H9 (cell line): ENCODE results near the gene VPS18. TPM values are rescaled to one million over a fixed set of nuclear protein-coding genes. Genes with fewer than 3 reads are reported as not detected.

Experiments
- DNase-seq: peaks from one replicate; pipeline ENCODE4 v3.0.0-alpha.2; 2017
- H2AFZ ChIP-seq: one replicate; pipeline ENCODE4 v1.6.1; 2013; ENCODE audit warnings: mild to moderate bottlenecking, low read length, control low read depth, moderate library complexity
- H2AK5ac ChIP-seq: 2 replicates; pipeline ENCODE4 v1.6.1; 2013; ENCODE audit warnings: low read length, control low read depth, mixed read lengths; ENCODE audit not compliant: insufficient read length
- H2BK120ac ChIP-seq: one replicate; pipeline ENCODE4 v1.6.1; 2013; ENCODE audit warnings: low read depth, mild to moderate bottlenecking, low read length, control low read depth, inconsistent platforms; ENCODE audit not compliant: poor library complexity, severe bottlenecking
- H2BK12ac ChIP-seq: 2 replicates; pipeline ENCODE4 v1.6.1; 2013; ENCODE audit warnings: low read length, control low read depth, mixed read lengths, low read depth; ENCODE audit not compliant: insufficient read length
- H2BK15ac ChIP-seq: 2 replicates; pipeline ENCODE4 v1.6.1; 2013; ENCODE audit warnings: low read depth, low read length, control low read depth
- H2BK20ac ChIP-seq: one replicate; pipeline ENCODE4 v1.6.1; 2013; ENCODE audit warnings: low read depth, mild to moderate bottlenecking, low read length, control low read depth, inconsistent platforms; ENCODE audit not compliant: poor library complexity, severe bottlenecking
- H2BK5ac ChIP-seq: 2 replicates; pipeline ENCODE4 v1.6.1; 2013; ENCODE audit warnings: low read length, control low read depth, mixed read lengths; ENCODE audit not compliant: insufficient read length
- H3K14ac ChIP-seq: 2 replicates; pipeline ENCODE4 v1.6.1; 2013; ENCODE audit warnings: low read length, control low read depth; ENCODE audit not compliant: insufficient read depth
- H3K18ac ChIP-seq: 2 replicates; pipeline ENCODE4 v1.6.1; 2013; ENCODE audit warnings: low read depth, mild to moderate bottlenecking, mixed read lengths, low read length, control low read depth; ENCODE audit not compliant: insufficient read length
- H3K23ac ChIP-seq: 2 replicates; pipeline ENCODE4 v1.6.1; 2013; ENCODE audit warnings: low read length, control low read depth, mixed read lengths, low read depth; ENCODE audit not compliant: insufficient read length
- H3K23me2 ChIP-seq: 2 replicates; pipeline ENCODE4 v1.6.1; 2013; ENCODE audit warnings: low read depth, mild to moderate bottlenecking, mixed read lengths, low read length, control low read depth; ENCODE audit not compliant: insufficient read length, poor library complexity, severe bottlenecking
- H3K27ac ChIP-seq: 2 replicates; pipeline ENCODE4 v1.5.1; 2013; ENCODE audit warnings: low read length, control low read depth, mixed read lengths, low read depth; ENCODE audit not compliant: insufficient read length
- H3K27me3 ChIP-seq: 2 replicates; pipeline ENCODE4 v1.6.1; 2013; ENCODE audit warnings: low read length, control low read depth, inconsistent platforms; ENCODE audit not compliant: insufficient read depth
- H3K4ac ChIP-seq: 2 replicates; pipeline ENCODE4 v1.6.1; 2013; ENCODE audit warnings: low read depth, mild to moderate bottlenecking, control low read depth, inconsistent platforms, low read length, moderate library complexity
- H3K4me1 ChIP-seq: 2 replicates; pipeline ENCODE4 v1.6.1; 2013; ENCODE audit warnings: low read length, control low read depth, inconsistent platforms; ENCODE audit not compliant: insufficient read depth
- H3K4me2 ChIP-seq: 2 replicates; pipeline ENCODE4 v1.6.1; 2013; ENCODE audit warnings: low read length, control low read depth, mixed read lengths; ENCODE audit not compliant: insufficient read length, insufficient read depth
- H3K56ac ChIP-seq: 2 replicates; pipeline ENCODE4 v1.6.1; 2013; ENCODE audit warnings: low read depth, mild to moderate bottlenecking, mixed read lengths, low read length, control low read depth; ENCODE audit not compliant: insufficient read length
- H3K79me1 ChIP-seq: 2 replicates; pipeline ENCODE4 v1.6.1; 2013; ENCODE audit warnings: low read depth, mild to moderate bottlenecking, moderate library complexity, low read length, control low read depth, inconsistent platforms; ENCODE audit not compliant: insufficient read depth, poor library complexity, severe bottlenecking
- H3K79me2 ChIP-seq: 2 replicates; pipeline ENCODE4 v1.6.1; 2013; ENCODE audit warnings: low read length, control low read depth, inconsistent platforms; ENCODE audit not compliant: insufficient read depth
- H3K9ac ChIP-seq: 2 replicates; pipeline ENCODE4 v1.6.1; 2013; ENCODE audit warnings: low read length, control low read depth, mixed read lengths; ENCODE audit not compliant: insufficient read length; ENCODE audit errors: extremely low read depth
- H3K9me3 ChIP-seq: one replicate; pipeline ENCODE4 v1.6.1; 2013; ENCODE audit warnings: low read depth, low read length, inconsistent platforms; ENCODE audit not compliant: control insufficient read depth
- H3T11ph ChIP-seq: one replicate; pipeline ENCODE4 v1.6.1; 2013; ENCODE audit warnings: mild to moderate bottlenecking, low read length, control low read depth, inconsistent platforms
- H4K20me1 ChIP-seq: one replicate; pipeline ENCODE4 v1.6.1; 2013; ENCODE audit not compliant: control insufficient read depth, insufficient read length, insufficient read depth
- H4K5ac ChIP-seq: 2 replicates; pipeline ENCODE4 v1.6.1; 2013; ENCODE audit warnings: low read depth, mild to moderate bottlenecking, mixed read lengths, low read length, control low read depth; ENCODE audit not compliant: insufficient read length
- H4K8ac ChIP-seq: replicated peaks from 2 replicates; pipeline ENCODE4 v1.6.1; 2013; ENCODE audit warnings: low read length, control low read depth, mixed read lengths, low read depth; ENCODE audit not compliant: insufficient read length
- H4K91ac ChIP-seq: 2 replicates; pipeline ENCODE4 v1.6.1; 2013; ENCODE audit warnings: low read depth, mild to moderate bottlenecking, moderate library complexity, mixed read lengths, low read length, control low read depth; ENCODE audit not compliant: insufficient read length
- H3K27ac Mint-ChIP-seq, 3 experiments: 2 replicates in 2 of 3; 3 replicates in 1 of 3; pipeline ENCODE4 v1.8.0; 2020 to 2021; ENCODE audit warnings: mixed read lengths in 3 of 3, mild to moderate bottlenecking in 1 of 3, moderate library complexity in 1 of 3
- H3K27me3 Mint-ChIP-seq: 2 replicates; pipeline ENCODE4 v1.8.0; 2021; ENCODE audit warnings: low read depth, mild to moderate bottlenecking, moderate library complexity, mixed read lengths
- H3K36me3 Mint-ChIP-seq, 3 experiments: 2 replicates in 2 of 3; 3 replicates in 1 of 3; pipeline ENCODE4 v1.8.0; 2020 to 2021; ENCODE audit warnings: low read depth in 3 of 3, mixed read lengths in 3 of 3; ENCODE audit not compliant: insufficient read depth in 1 of 3
- H3K4me1 Mint-ChIP-seq, 2 experiments: 2 replicates each; pipeline ENCODE4 v1.8.0; 2020; ENCODE audit warnings: mixed read lengths in 2 of 2
- H3K4me3 Mint-ChIP-seq, 2 experiments: 2 replicates in 1 of 2; 3 replicates in 1 of 2; pipeline ENCODE4 v1.8.0; 2020 to 2021; ENCODE audit warnings: mild to moderate bottlenecking in 2 of 2, mixed read lengths in 2 of 2, moderate library complexity in 1 of 2
- H3K9me3 Mint-ChIP-seq, 2 experiments: 2 replicates in 1 of 2; 3 replicates in 1 of 2; pipeline ENCODE4 v1.8.0; 2020; ENCODE audit warnings: mild to moderate bottlenecking in 2 of 2, mixed read lengths in 2 of 2, moderate library complexity in 1 of 2
- WGBS: extraction: QIAGEN DNeasy Blood & Tissue Kit; methylation state at CpG from one replicate; pipeline ENCODE4 v1.1.7; 2013; ENCODE audit warnings: missing lambda C conversion rate, low lambda C conversion rate, mixed read lengths; ENCODE audit not compliant: insufficient read length; ENCODE audit errors: extremely low coverage; 5-methylcytosine and 5-hydroxymethylcytosine counted together
- total RNA-seq: library from RNA; stranded (reverse); gene quantifications from 2 replicates; pipeline ENCODE4 v1.2.1, GENCODE V29; 2021
- TF ChIP-seq, protein P1 (sequence below): fragments of 200-600 bp; sonication (generic); conservative IDR thresholded peaks from 3 replicates; pipeline ENCODE4 v1.8.0; 2021; ENCODE audit warnings: antibody characterized with exemption, mild to moderate bottlenecking

VPS18 gene
- total RNA-seq, 1 experiment from 2014 or later: 45.0 TPM

- Histone ChIP-seq H3T11ph (no peak overlapping the region), H2AK5ac (no peak overlapping the region), H3K23me2 (peaks cover 5% of the 10 kb centered on the region), H3K56ac (no peak overlapping the region), H2AFZ (no peak overlapping the region), H3K23ac (no peak overlapping the region), H4K5ac (no peak overlapping the region), H3K4me1 (peaks cover 5% of the 10 kb centered on the region; the same call in 1 of the 2 replicates), H3K27ac (no peak overlapping the region), H2BK12ac (no peak overlapping the region), H3K27me3 (no peaks in the 10 kb centered on the region; the same call in 1 of the 2 replicates), H3K79me1 (no peaks in the 10 kb centered on the region), H2BK20ac (no peak overlapping the region), H3K79me2 (no peaks in the 10 kb centered on the region), H3K9me3 (no peaks in the 10 kb centered on the region), H3K4me2 (no peak overlapping the region), H3K14ac (no peak overlapping the region), H2BK120ac (no peak overlapping the region), H4K8ac (no peak overlapping the region), H2BK5ac (no peak overlapping the region), H4K20me1 (no peaks in the 10 kb centered on the region), H3K18ac (no peak overlapping the region), H3K9ac (no peak overlapping the region), H3K4ac (no peak overlapping the region), H4K91ac (no peak overlapping the region), H2BK15ac (no peak overlapping the region)
- no CpG with 5 or more reads among the region's 11 CpGs for WGBS
- H3K27ac Mint-ChIP-seq: no peak overlapping the region; a peak in 1 of 7 replicates
- DNase-seq: no peak
- TF ChIP-seq, protein P1, sequence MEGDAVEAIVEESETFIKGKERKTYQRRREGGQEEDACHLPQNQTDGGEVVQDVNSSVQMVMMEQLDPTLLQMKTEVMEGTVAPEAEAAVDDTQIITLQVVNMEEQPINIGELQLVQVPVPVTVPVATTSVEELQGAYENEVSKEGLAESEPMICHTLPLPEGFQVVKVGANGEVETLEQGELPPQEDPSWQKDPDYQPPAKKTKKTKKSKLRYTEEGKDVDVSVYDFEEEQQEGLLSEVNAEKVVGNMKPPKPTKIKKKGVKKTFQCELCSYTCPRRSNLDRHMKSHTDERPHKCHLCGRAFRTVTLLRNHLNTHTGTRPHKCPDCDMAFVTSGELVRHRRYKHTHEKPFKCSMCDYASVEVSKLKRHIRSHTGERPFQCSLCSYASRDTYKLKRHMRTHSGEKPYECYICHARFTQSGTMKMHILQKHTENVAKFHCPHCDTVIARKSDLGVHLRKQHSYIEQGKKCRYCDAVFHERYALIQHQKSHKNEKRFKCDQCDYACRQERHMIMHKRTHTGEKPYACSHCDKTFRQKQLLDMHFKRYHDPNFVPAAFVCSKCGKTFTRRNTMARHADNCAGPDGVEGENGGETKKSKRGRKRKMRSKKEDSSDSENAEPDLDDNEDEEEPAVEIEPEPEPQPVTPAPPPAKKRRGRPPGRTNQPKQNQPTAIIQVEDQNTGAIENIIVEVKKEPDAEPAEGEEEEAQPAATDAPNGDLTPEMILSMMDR: no peak
- H3K9me3 Mint-ChIP-seq: no peaks in the 10 kb centered on the region
- H3K27me3 Mint-ChIP-seq: peaks cover 64% of the 10 kb centered on the region
- H3K36me3 Mint-ChIP-seq: no peaks in the 10 kb centered on the region; a peak in 1 of 7 replicates
- no peak overlapping the region for H3K4me3 Mint-ChIP-seq
- peaks cover 30 to 34% of the 10 kb centered on the region in 2 experiments for H3K4me1 Mint-ChIP-seq
These were observed 50.5 kb downstream of the VPS18 start for GRCh38 chr15:40944510-40945296.
